Fibroblast of pulmonary artery (primary cell): ENCODE results near the gene MAP3K21.

Experiments
- DNase-seq: peaks from one replicate; pipeline ENCODE4 v3.0.0-alpha.2; 2010; ENCODE audit warnings: low read depth
- H3K4me3 ChIP-seq: replicated peaks from 2 replicates; pipeline ENCODE4 v1.5.1; 2011; ENCODE audit warnings: low read depth, mild to moderate bottlenecking, control low read depth, low read length, moderate library complexity
- TF ChIP-seq, protein P1 (sequence below): IDR thresholded peaks from 2 replicates; pipeline ENCODE4 v1.5.1; 2011; ENCODE audit warnings: mild to moderate bottlenecking, control low read depth, low read length, inconsistent platforms; ENCODE audit errors: missing control alignments

The MAP3K21 gene

DNA sequence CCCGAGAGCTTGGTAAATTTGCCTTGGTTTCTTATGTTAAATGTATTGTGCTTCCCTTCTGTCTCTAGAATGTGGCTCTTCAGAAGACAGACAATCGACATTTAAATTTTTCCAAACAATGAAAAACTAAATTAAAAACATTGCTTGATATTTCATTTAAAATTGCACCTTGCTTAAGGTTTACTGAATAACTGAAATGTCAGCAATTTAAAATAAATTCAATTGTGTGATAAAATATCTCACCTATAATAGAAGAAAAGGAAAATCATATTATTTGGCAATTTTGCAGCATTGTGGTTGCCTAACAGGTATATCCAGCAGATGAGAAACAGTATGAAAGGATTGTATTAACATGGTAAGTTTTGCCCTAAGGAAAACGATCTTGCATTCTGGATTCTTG, 56.5 kb downstream of the MAP3K21 start:
- no peak for DNase-seq
- TF ChIP-seq, protein P1, sequence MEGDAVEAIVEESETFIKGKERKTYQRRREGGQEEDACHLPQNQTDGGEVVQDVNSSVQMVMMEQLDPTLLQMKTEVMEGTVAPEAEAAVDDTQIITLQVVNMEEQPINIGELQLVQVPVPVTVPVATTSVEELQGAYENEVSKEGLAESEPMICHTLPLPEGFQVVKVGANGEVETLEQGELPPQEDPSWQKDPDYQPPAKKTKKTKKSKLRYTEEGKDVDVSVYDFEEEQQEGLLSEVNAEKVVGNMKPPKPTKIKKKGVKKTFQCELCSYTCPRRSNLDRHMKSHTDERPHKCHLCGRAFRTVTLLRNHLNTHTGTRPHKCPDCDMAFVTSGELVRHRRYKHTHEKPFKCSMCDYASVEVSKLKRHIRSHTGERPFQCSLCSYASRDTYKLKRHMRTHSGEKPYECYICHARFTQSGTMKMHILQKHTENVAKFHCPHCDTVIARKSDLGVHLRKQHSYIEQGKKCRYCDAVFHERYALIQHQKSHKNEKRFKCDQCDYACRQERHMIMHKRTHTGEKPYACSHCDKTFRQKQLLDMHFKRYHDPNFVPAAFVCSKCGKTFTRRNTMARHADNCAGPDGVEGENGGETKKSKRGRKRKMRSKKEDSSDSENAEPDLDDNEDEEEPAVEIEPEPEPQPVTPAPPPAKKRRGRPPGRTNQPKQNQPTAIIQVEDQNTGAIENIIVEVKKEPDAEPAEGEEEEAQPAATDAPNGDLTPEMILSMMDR, result no peak

DNA sequence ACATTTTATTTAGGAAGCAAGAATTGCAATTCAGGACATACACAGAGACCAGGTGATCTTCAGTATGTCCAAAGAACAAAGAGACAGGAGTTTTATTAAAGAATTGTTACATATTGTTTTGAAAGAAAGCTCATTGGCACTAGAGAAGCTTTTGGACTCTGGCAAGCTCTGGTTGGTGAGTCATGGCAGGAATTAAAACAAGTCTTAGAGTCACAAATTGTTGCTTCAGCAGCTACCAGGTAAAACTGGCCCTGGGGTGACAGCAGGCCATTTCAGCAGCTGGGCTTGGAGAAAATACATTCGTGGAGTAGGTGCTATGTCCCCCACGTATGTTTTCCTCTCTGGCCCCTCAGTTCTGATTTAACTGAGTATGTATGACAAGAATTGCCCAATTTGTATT, 58.8 kb downstream of the MAP3K21 start:
- peak; percentile 18 for DNase-seq
- no peak overlapping the region for H3K4me3 ChIP-seq
- TF ChIP-seq, protein P1, result no peak

More for the DNA sequence above, 56.5 kb downstream of the MAP3K21 start:
- H3K4me3 ChIP-seq, result no peak overlapping the region

DNA sequence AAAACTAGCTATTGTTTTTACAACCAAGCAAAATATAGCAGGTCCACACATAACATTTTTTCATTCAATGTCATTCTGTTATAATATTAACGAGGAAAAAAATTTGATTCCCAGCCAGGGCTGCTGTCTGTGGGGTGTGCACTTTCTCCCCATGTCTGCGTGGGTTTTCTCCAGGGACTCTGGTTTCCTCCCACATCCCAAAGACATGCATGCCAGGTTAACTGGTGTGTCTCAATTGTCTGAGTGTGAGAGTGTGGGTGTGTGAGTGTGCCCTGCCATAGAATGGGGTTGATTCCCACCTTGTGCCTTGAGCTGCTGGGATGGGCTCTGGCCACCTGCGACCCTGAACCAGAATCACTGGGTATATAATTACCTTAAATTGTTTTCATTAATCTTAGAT, 60.1 kb downstream of the MAP3K21 start:
- DNase-seq, result no peak
- no peak overlapping the region for H3K4me3 ChIP-seq
- TF ChIP-seq, protein P1, result no peak

DNA sequence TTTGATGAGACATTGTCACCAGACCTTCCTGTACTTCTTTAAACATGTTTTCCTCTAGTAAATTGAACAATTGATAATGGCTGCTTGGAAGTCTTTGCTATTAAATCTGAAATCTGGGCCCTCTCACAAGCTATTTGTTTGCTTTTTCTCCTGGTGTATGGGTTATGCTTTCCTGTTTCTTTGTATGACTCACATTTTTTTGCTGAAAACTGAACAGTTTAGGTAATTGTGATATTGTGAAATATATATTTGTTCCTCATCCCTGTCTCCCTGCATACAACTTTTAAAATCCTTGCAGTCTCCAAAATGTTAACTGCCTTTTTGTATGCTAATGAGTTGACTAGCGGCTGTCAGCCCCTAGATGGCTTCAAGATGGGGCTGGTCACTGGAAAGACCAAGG, 61.6 kb downstream of the MAP3K21 start:
- peak; percentile 19 for DNase-seq
- TF ChIP-seq, protein P1, result no peak

DNA sequence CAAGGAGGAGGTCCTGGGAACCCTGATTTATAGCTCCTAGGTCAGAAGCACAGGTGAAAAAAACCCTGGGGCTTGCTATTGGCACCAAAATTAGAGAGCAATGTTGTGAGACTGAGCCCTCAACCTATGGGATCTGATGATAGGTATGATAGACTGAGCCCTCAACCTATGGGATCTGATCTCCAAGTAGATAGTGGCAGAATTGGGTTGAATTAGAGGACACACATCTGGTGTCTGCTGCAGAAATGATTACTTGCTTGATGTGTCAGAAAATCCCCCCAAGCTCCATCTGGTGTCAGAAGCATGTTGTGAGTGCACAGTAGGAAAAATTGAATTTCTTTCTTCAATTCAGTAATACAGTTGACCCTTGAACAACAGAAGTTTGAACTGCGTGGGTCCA, 62.4 kb downstream of the MAP3K21 start:
- no peak overlapping the region for H3K4me3 ChIP-seq
- no peak for DNase-seq
- TF ChIP-seq, protein P1, result no peak

More for the DNA sequence above, 61.6 kb downstream of the MAP3K21 start:
- no peak overlapping the region for H3K4me3 ChIP-seq

DNA sequence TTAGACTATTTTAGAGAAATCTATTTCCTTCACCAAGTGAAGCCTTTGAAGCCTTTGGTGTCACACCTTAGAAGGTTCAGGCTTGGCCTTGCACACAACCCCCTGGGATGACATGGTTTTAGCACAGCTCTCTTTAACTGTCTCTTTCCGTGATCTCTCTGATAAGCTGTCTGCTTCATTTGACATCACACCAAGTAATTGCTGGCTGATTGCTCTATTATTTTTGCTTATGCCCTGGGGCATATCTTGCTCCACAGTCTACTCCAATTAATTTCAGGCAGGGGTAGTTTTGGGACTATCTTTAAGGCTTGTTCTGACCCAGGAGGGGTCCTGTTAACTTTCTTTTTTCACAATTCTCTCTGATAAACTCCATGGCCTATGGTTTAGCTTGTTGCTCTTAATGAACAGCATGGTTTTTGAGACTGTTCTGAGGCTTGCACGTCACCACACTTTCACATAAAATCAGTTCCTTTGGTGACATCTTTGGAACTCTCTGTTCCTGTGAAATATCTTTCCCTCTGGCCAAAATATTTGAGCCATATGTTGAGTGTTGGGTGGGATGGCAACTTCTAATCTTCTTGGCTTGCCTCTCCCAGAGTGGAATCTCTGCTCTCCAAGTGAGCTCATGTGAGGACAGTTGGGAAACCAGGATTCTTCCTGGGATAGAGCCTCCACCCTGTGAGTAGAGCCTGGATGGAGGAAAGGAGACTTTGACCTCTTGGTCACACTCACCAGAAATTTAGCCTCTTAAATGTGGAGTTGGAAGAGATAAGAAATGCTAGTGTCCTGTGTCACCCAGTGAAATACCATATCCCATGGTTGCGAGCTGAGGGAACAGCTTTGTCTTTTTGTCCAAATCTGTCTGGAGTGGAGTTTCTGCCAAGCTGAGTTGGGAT, 63.6 kb downstream of the MAP3K21 start:
- no peak for DNase-seq
- TF ChIP-seq, protein P1, result no peak
- H3K4me3 ChIP-seq, result no peak overlapping the region
